Suprapubic skin (tissue), 4 donors: ENCODE measurements around the gene NDUFS1. TPM values are rescaled to one million over a fixed set of nuclear protein-coding genes. Genes with fewer than 3 reads are reported as not detected.
"Not testable (repeated sequence)": the region's sequence is repeated elsewhere in the genome, so short reads cannot be mapped to it uniquely, and the experiment has no call there.

ENCODE experiments used
- DNase-seq, 2 donors: peaks; one replicate each; pipeline ENCODE4 v3.0.0-alpha.2; 2019; ENCODE audit warnings: low spot score in 2 of 2
- H3K27ac ChIP-seq: fragments of 200-600 bp; sonication (generic); one replicate; pipeline ENCODE4 v1.5.1; 2019
- H3K27me3 ChIP-seq: fragments of 200-600 bp; sonication (generic); one replicate; pipeline ENCODE4 v1.5.1; 2019
- H3K36me3 ChIP-seq: fragments of 200-600 bp; sonication (generic); one replicate; pipeline ENCODE4 v1.5.1; 2019
- H3K4me1 ChIP-seq: fragments of 200-600 bp; sonication (generic); one replicate; pipeline ENCODE4 v1.5.1; 2019
- H3K4me3 ChIP-seq: fragments of 200-600 bp; sonication (generic); one replicate; pipeline ENCODE4 v1.5.1; 2019; ENCODE audit warnings: mild to moderate bottlenecking
- H3K9me3 ChIP-seq: fragments of 200-600 bp; sonication (generic); one replicate; pipeline ENCODE4 v1.5.1; 2019
- CTCF ChIP-seq, 2 donors: fragments of 200-600 bp in 1 of 2; fragments of 450-650 bp in 1 of 2; sonication (generic) in 1 of 2; IDR thresholded peaks; one replicate each; pipeline ENCODE4 v1.5.1; 2016 to 2019; ENCODE audit warnings: antibody characterized with exemption in 2 of 2, mild to moderate bottlenecking in 1 of 2, moderate library complexity in 1 of 2
- EP300 ChIP-seq: sonication (generic); formaldehyde crosslinking; IDR thresholded peaks from one replicate; pipeline ENCODE4 v1.6.1; 2017; ENCODE audit warnings: antibody characterized with exemption
- POLR2A ChIP-seq, 2 donors: fragments of 450-650 bp; IDR thresholded peaks; one replicate each; pipeline ENCODE4 v1.6.1; 2017; ENCODE audit warnings: antibody characterized with exemption in 2 of 2, mild to moderate bottlenecking in 2 of 2, moderate library complexity in 2 of 2
- POLR2AphosphoS5 ChIP-seq, 3 donors: sonication (generic); formaldehyde crosslinking; IDR thresholded peaks; one replicate each; pipeline ENCODE4 v1.6.1; 2017; ENCODE audit warnings: antibody characterized with exemption in 3 of 3
- WGBS: methylation state at CpG from one replicate; pipeline ENCODE4 v1.1.5; 2018; 5-methylcytosine and 5-hydroxymethylcytosine counted together
- total RNA-seq, 4 donors: library from RNA; depleted of rRNA; stranded (reverse); fragments of >200 nt; gene quantifications; one replicate each; pipeline ENCODE4 v1.1.0, GENCODE V29; 2016

Gene NDUFS1
- total RNA-seq: 10 to 100 TPM; 65.7 to 74.2 (median 69.9) TPM

GRCh38 chr2:206159346-206160124 lies at the start of gene NDUFS1, which contains the start of gene EEF1B2:
NDUFS1 (minus strand) TSS chr2:206159444; CDS start chr2:206153678, 5,766 bp downstream.
EEF1B2 (plus strand) TSS chr2:206159895; CDS start chr2:206159980, 85 bp downstream.
- H3K36me3 ChIP-seq: peaks cover 25% of the 10 kb centered on the region
- H3K27me3 ChIP-seq: no peaks in the 10 kb centered on the region
- no peaks in the 10 kb centered on the region for H3K9me3 ChIP-seq
- under 1% methylated on average over 49 of the region's 64 CpGs for WGBS
- H3K4me3 ChIP-seq: peak within 1 kb of the TSS; percentile 95
- DNase-seq: peak; percentile 98
- H3K27ac ChIP-seq: peak within 1 kb of the TSS; percentile 94
- TF ChIP-seq CTCF (IDR thresholded peaks at IDR 0.05) (no peak), EP300 (no peak), POLR2AphosphoS5 (IDR thresholded peaks at IDR 0.05) (peak in 2 of 3 donors; percentile 77 to 85), POLR2A (IDR thresholded peaks at IDR 0.05) (peak in 1 of 2 donors; percentile 65)
- H3K4me1 ChIP-seq: peaks cover 32% of the 10 kb centered on the region

- Histone ChIP-seq H3K27me3 (no peaks in the 10 kb centered on the region), H3K4me1 (peaks cover 21% of the 10 kb centered on the region), H3K36me3 (no peaks in the 10 kb centered on the region), H3K9me3 (no peaks in the 10 kb centered on the region), H3K27ac (no peak overlapping the region), H3K4me3 (no peak overlapping the region)
- TF ChIP-seq POLR2AphosphoS5 (IDR thresholded peaks at IDR 0.05) (no peak), POLR2A (IDR thresholded peaks at IDR 0.05) (no peak), EP300 (no peak), CTCF (IDR thresholded peaks at IDR 0.05) (no peak)
- WGBS: 91% methylated on average over 7 of the region's 7 CpGs
- no peak for DNase-seq
Measured at GRCh38 chr2:206208900-206209299, 49.7 kb upstream of the NDUFS1 start.

- H3K4me3 ChIP-seq, H3K4me1 ChIP-seq, H3K9me3 ChIP-seq, H3K27ac ChIP-seq, H3K27me3 ChIP-seq, DNase-seq, H3K36me3 ChIP-seq: not testable (repeated sequence)
- WGBS: 74% methylated on average over 2 of the region's 2 CpGs
Measured at GRCh38 chr2:206207316-206207715, 48.1 kb upstream of the NDUFS1 start.

GRCh38 chr2:206204710-206205109 lies 45.5 kb upstream of the NDUFS1 start:
- TF ChIP-seq CTCF (IDR thresholded peaks at IDR 0.05) (no peak), EP300 (no peak), POLR2AphosphoS5 (IDR thresholded peaks at IDR 0.05) (no peak), POLR2A (IDR thresholded peaks at IDR 0.05) (no peak)
- H3K9me3 ChIP-seq: no peaks in the 10 kb centered on the region
- H3K27me3 ChIP-seq: no peaks in the 10 kb centered on the region
- H3K27ac ChIP-seq: no peak overlapping the region
- WGBS: 54% methylated on average over 3 of the region's 3 CpGs
- no peak overlapping the region for H3K4me3 ChIP-seq
- no peak for DNase-seq
- no peaks in the 10 kb centered on the region for H3K36me3 ChIP-seq
- peaks cover 14% of the 10 kb centered on the region for H3K4me1 ChIP-seq

- no peak overlapping the region for H3K27ac ChIP-seq
- H3K4me1 ChIP-seq: peaks cover 26% of the 10 kb centered on the region
- H3K27me3 ChIP-seq: no peaks in the 10 kb centered on the region
- no peaks in the 10 kb centered on the region for H3K9me3 ChIP-seq
- 95% methylated on average over 17 of the region's 17 CpGs for WGBS
- no peak for TF ChIP-seq EP300
- no peak for TF ChIP-seq CTCF (IDR thresholded peaks at IDR 0.05)
- TF ChIP-seq POLR2AphosphoS5 (IDR thresholded peaks at IDR 0.05): no peak
- TF ChIP-seq POLR2A (IDR thresholded peaks at IDR 0.05): no peak
- no peak overlapping the region for H3K4me3 ChIP-seq
- no peaks in the 10 kb centered on the region for H3K36me3 ChIP-seq
- DNase-seq: no peak
Measured at GRCh38 chr2:206203331-206203730, 44.1 kb upstream of the NDUFS1 start.
